Uterus (tissue), 4 donors: Measurements from ENCODE around the gene NBPF15. TPM values are rescaled to one million over a fixed set of nuclear protein-coding genes. Genes with fewer than 3 reads are reported as not detected.
"Not testable (repeated sequence)": the region's sequence is repeated elsewhere in the genome, so short reads cannot be mapped to it uniquely, and the experiment has no call there.

ENCODE experiments used
- DNase-seq, 2 donors: peaks; one replicate each; pipeline ENCODE4 v3.0.0-alpha.2; 2019 to 2020
- H3K27ac ChIP-seq, 2 donors: fragments of 200-600 bp; sonication (generic); 1 replicate in 1 of 2; 2 replicates in 1 of 2; pipeline ENCODE4 v1.5.1; 2016 to 2018
- H3K27me3 ChIP-seq, 2 donors: fragments of 200-600 bp; sonication (generic); one replicate each; pipeline ENCODE4 v1.5.1; 2018 to 2019; ENCODE audit warnings: control low read depth in 1 of 2
- H3K36me3 ChIP-seq, 2 donors: fragments of 200-600 bp; sonication (generic); one replicate each; pipeline ENCODE4 v1.5.1; 2019; ENCODE audit warnings: control low read depth in 1 of 2
- H3K4me1 ChIP-seq, 2 donors: fragments of 200-600 bp; sonication (generic); one replicate each; pipeline ENCODE4 v1.5.1; 2018 to 2019; ENCODE audit warnings: control low read depth in 1 of 2
- H3K4me3 ChIP-seq, 2 donors: fragments of 200-600 bp; sonication (generic); 1 replicate in 1 of 2; 2 replicates in 1 of 2; pipeline ENCODE4 v1.5.1; 2018 to 2019; ENCODE audit warnings: mild to moderate bottlenecking in 1 of 2
- H3K9me3 ChIP-seq, 2 donors: fragments of 200-600 bp; sonication (generic); one replicate each; pipeline ENCODE4 v1.5.1; 2019; ENCODE audit warnings: control low read depth in 1 of 2
- POLR2A ChIP-seq, 2 donors: fragments of 450-650 bp; IDR thresholded peaks; one replicate each; pipeline ENCODE4 v1.6.1; 2016; ENCODE audit warnings: antibody characterized with exemption in 2 of 2, mild to moderate bottlenecking in 1 of 2, moderate library complexity in 1 of 2
- intact Hi-C: fragments of 100-400 bp; cut with DNase I; formaldehyde crosslinking; loops from one replicate; pipeline ENCODE4 v1.15.1; 2023; ENCODE audit warnings: low total_unique reads
- small RNA-seq: library from RNA; depleted of rRNA; stranded (forward); fragments of <200 nt; gene quantifications from one replicate; pipeline ENCODE3, GENCODE V24; 2016
- total RNA-seq, 4 donors: library from RNA; depleted of rRNA in 3 of 4; stranded (reverse); fragments of >200 nt in 3 of 4; gene quantifications; one replicate each; pipeline versions ENCODE4 v1.1.0 to v1.2.4, GENCODE V29; 2014 to 2023
- TF ChIP-seq, protein P1 (sequence below), 4 experiments: fragments of 200-600 bp in 2 of 4; fragments of 450-650 bp in 2 of 4; sonication (generic) in 2 of 4; IDR thresholded peaks; one replicate each; pipeline ENCODE4 v1.5.1; 2016 to 2019; ENCODE audit warnings: antibody characterized with exemption in 4 of 4, mild to moderate bottlenecking in 2 of 4, moderate library complexity in 1 of 4
- donor health status: DM: yes; HTN: yes; CAD: no.

Gene NBPF15
- total RNA-seq, 4 donors from 2014 or later: 8.5 to 57.0 (median 32.4) TPM

DNA sequence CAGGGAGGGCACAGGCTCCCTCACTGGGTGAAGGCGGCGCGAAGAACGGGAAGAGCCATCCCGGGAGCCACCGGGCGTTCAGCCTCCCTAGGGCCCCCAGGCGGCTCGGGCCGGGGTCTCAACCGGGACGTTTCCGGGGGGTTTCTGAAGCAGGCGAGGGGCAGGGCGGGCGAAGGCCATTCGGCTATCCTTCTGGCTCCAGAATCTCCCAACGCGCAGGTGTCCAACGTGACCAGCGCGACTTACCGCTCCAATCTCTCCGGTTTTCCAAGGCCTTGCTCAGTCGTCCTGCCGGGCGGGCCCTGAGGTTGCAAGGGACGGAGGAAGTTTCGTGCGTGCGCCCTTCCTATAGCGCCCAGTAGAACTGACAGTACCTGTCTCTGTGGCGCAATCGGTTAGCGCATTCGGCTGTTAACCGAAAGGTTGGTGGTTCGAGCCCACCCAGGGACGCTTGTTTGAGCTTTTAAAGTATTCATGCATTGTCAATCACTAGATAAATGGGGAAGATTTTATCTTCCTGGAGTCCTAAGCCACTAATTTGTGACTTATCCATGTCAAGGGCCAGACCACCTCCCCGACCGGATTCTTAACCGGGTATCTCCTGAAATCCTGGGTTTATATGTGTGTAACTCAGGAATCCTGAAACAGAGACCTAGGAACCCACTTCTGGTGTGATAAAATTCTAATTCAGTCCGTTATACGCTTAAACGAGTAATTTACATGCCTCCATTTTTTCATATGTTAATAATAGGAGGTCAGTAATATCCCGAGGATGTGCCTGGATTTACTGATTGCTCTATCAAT is 42.4 kb downstream of the NBPF15 start:
- Histone ChIP-seq H3K27ac (peak overlapping the region; percentile 42 to 89), H3K4me3 (peak overlapping the region; percentile 17 to 44)
- peak; percentile 60 to 66 for DNase-seq
- H3K9me3 ChIP-seq, H3K27me3 ChIP-seq, H3K4me1 ChIP-seq, H3K36me3 ChIP-seq, intact Hi-C loops: not testable (repeated sequence)
- TF ChIP-seq, protein P1, sequence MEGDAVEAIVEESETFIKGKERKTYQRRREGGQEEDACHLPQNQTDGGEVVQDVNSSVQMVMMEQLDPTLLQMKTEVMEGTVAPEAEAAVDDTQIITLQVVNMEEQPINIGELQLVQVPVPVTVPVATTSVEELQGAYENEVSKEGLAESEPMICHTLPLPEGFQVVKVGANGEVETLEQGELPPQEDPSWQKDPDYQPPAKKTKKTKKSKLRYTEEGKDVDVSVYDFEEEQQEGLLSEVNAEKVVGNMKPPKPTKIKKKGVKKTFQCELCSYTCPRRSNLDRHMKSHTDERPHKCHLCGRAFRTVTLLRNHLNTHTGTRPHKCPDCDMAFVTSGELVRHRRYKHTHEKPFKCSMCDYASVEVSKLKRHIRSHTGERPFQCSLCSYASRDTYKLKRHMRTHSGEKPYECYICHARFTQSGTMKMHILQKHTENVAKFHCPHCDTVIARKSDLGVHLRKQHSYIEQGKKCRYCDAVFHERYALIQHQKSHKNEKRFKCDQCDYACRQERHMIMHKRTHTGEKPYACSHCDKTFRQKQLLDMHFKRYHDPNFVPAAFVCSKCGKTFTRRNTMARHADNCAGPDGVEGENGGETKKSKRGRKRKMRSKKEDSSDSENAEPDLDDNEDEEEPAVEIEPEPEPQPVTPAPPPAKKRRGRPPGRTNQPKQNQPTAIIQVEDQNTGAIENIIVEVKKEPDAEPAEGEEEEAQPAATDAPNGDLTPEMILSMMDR (IDR thresholded peaks at IDR 0.05): peak in 1 of 4 experiments; percentile 25

DNA sequence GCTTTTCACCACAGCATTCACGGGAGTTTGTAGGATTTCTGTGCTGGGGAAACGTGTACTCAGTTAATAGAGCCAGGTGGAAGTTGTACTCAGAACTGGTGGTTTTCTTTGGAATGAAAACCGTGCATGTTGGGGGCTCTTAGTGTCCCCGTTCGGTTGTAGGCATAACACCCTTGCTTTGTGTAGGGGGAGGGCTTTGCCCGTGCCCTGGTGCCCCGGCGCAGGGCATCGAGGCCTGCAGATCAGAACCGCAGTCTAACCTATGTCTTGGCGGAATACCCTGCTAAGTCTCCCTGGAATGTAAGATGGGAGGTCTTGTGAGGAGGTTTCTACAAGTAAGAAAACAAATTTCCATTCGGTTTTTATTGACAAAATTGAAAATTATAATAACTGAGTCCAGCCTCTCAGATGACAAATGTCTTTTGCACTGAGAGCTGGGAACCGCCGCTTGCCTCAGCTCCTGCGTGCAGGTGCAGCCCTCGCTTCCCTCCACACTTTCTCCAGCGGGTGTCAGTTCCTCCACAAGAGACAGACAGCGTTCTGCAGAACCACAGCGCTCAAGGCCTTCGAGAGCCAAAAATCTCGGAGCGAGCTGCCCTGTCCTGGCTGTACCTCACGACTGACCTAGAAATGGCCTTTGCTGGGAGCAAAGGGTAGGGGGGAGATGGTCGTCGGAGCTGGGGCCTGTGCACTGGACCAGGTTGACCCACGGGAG is 47.9 kb downstream of the NBPF15 start:
- H3K9me3 ChIP-seq, H3K4me1 ChIP-seq, intact Hi-C loops, H3K36me3 ChIP-seq, H3K27me3 ChIP-seq, DNase-seq: not testable (repeated sequence)
- Histone ChIP-seq H3K4me3 (peak overlapping the region in 1 of 2 donors; percentile 58), H3K27ac (peak overlapping the region; percentile 87 to 88)

GRCh38 chr1:144412491-144413403 is 48.7 kb downstream of the NBPF15 start:
- DNase-seq: peak; percentile 64 to 88
- H3K4me1 ChIP-seq, H3K27me3 ChIP-seq, H3K36me3 ChIP-seq, intact Hi-C loops, H3K9me3 ChIP-seq: not testable (repeated sequence)
- TF ChIP-seq POLR2A (IDR thresholded peaks at IDR 0.05): peak; percentile 43 to 76
- Histone ChIP-seq H3K4me3 (peak overlapping the region; percentile 46 to 58), H3K27ac (peak overlapping the region; percentile 87 to 88)

DNA sequence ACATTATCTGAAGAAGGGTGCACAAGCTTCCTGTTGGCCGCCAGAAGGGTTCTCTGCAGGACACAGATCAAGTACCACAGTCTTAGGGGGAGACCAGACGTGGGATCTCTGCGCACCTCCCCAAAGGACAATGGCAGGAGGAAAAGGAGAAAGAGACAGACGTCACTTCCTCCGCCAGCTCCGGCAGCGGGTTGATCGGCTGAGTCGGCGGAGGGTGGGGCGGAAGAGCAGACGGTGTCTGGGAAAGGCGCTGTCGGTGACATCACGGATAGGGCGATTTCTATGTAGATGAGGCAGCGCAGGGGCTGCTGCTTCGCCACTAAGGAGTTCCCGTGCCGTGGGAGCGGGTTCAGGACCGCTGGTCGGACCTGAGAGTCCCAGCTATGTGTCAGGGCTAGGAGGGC is 49.4 kb downstream of the NBPF15 start:
- H3K4me1 ChIP-seq, H3K36me3 ChIP-seq, H3K27me3 ChIP-seq, H3K9me3 ChIP-seq, intact Hi-C loops: not testable (repeated sequence)
- peak overlapping the region; percentile 46 to 58 for H3K4me3 ChIP-seq
- H3K27ac ChIP-seq: peak overlapping the region in 1 of 2 donors; percentile 88
- DNase-seq: peak; percentile 63 to 83

- H3K4me1 ChIP-seq, DNase-seq, intact Hi-C loops, H3K27ac ChIP-seq, H3K9me3 ChIP-seq, H3K27me3 ChIP-seq, H3K4me3 ChIP-seq, H3K36me3 ChIP-seq: not testable (repeated sequence)
Observed at GRCh38 chr1:144402807-144403206, 58.7 kb downstream of the NBPF15 start.

GRCh38 chr1:144371651-144372050 is 89.8 kb downstream of the NBPF15 start:
- H3K4me1 ChIP-seq, intact Hi-C loops, H3K4me3 ChIP-seq: not testable (repeated sequence)

More at GRCh38 chr1:144371651-144372050, 89.8 kb downstream of the NBPF15 start:
- not testable (repeated sequence) for DNase-seq, H3K36me3 ChIP-seq, H3K27me3 ChIP-seq, H3K9me3 ChIP-seq, H3K27ac ChIP-seq

Small RNA genes within 50 kb of the gene (small RNA-seq; reads per million reads assigned to genes)
- gene AC246785.4 (not detected), gene RNVU1-15 (not detected)

Other genes with a start within 250 kb of the NBPF15 start
- gene PPIAL4E, start 88.0 kb downstream of the NBPF15 start, total RNA-seq: not detected
- not detected for gene PPIAL4F, start 131.2 kb upstream of the NBPF15 start, total RNA-seq